ENCODE measurements around the gene SNTN. TPM values are rescaled to one million over a fixed set of nuclear protein-coding genes. Genes with fewer than 3 reads are reported as not detected.

SNTN gene
- polyA plus RNA-seq, 1 donor, result not detected

GRCh38 chr3:63674586-63674985 lies 22.1 kb downstream of the SNTN start:
- no peak for DNase-seq

DNA sequence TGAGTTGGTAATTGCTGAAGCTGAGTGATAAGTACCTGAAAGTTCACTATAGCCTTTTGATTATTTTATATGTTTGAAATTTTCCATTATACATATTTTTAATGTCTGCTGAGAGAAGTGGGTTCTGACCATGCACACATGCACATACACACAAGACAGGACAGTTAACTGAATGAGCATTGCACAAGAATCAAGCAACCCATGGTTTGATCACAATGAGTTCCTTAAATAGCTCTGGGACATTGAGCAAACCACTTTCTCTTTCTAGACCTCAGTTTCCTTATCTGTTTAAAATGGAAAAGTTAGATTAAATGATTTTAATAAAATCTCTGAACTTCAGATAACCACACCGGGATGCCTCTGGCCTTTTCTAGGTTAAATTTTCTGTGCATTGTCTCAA lies 26.7 kb downstream of the SNTN start:
- DNase-seq, result no peak

- no peak for DNase-seq
Measured at GRCh38 chr3:63684081-63684480, 31.6 kb downstream of the SNTN start.

GRCh38 chr3:63685340-63685739 lies 32.9 kb downstream of the SNTN start:
- DNase-seq, result no peak

- no peak for DNase-seq
Measured at GRCh38 chr3:63687278-63688225, 35.1 kb downstream of the SNTN start.

DNA sequence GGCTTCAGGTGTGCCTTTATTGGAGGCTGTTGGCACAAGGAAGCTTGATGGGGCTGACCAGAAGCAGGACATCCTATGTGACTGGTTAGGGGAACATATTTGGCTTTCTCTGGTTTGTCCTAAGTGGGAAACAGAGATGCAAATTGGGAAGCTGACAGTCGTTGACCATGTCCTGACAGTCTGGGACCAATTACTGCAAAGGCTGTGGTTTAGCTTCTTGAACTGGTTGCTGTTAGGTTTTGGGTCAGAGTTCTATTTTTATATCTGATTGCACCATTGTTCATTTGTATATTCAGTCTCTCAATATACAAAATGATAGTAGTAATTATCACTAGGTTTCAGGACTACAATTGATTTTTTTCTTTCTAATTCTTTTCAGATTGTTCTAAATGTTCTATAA lies 36.8 kb downstream of the SNTN start:
- DNase-seq, result no peak

- DNase-seq, result no peak
Measured at GRCh38 chr3:63693351-63693750, 40.9 kb downstream of the SNTN start.

GRCh38 chr3:63705092-63705645 lies 52.7 kb downstream of the SNTN start:
- DNase-seq, result no peak

DNA sequence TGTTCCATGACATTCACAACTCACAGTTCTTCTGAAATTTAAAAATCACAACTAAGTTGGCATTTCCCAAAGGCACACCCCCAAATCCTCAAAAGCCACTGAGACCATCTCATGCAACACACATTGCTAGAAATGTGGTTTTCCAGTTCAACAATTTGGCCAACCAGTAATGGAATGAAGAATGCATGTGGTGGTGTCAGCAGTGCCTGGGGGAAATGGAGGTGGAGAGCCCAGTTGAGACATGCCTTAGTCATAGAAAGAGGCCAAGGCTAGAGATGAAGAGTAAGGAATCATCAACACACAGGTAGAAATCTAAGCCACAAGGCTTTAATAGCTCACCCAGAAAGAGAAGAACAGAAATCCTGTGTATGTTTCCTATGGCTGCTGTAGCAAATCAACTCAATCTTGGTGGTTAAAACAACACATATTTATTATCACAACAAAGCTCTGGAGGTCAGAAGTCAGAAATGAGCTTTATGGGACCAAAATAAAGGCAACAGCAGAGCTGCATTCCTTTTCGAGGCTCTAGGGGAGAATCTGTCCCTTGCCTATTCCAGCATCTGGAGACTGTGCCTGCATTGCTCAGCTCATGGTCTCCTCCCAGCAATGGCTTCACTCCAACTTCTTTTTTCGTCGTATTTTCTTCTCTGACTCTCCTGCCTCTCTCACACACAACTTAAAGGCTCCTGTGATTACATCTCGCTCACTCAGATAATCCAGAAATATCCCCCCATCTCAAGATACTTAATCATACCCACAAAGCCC lies 54.0 kb downstream of the SNTN start:
- DNase-seq, result no peak

DNA sequence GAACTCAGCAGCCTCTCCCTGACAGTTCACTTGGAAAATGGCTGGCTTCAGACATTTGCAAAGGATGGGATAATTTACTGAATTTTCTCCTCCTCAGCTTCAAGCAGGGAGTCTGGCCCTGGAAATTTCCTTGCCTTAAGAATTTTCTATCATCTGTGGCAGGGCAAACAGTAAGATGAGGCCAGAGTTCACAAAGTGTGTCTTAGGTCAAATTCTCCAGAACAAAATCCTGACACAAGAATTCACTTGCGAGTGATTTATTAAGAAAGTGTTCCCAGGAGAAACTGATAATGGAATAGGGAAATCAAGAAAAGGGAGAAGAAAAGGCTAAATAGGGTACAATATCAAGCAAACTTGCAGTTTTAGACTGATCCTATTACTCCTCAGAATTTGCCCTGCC lies 55.3 kb downstream of the SNTN start:
- no peak for DNase-seq

- DNase-seq, result no peak
Measured at GRCh38 chr3:63709576-63709975, 57.1 kb downstream of the SNTN start.

Other genes with a start within 250 kb of the SNTN start
- 0.41 TPM for gene C3orf49, start 166.6 kb downstream of the SNTN start, polyA plus RNA-seq (ENCODE audit: insufficient read length)
- 50.9 TPM for gene THOC7, start 211.1 kb downstream of the SNTN start, polyA plus RNA-seq (ENCODE audit: insufficient read length)
- 13.6 TPM for gene ATXN7, start 211.2 kb downstream of the SNTN start, polyA plus RNA-seq (ENCODE audit: insufficient read length)

Measured in hindlimb muscle (tissue), 1 donor.